IPS-18c (cell line): Measurements from ENCODE around the gene ANXA6.

Experiments
- H3K4me3 ChIP-seq: 2 replicates; pipeline ENCODE4 v1.7.0; 2013; ENCODE audit warnings: low read depth, mild to moderate bottlenecking, low read length, moderate library complexity; ENCODE audit not compliant: insufficient read depth
- H3K9me3 ChIP-seq: one replicate; pipeline ENCODE4 v1.6.1; 2013; ENCODE audit warnings: mild to moderate bottlenecking, low read length, moderate library complexity; ENCODE audit not compliant: control insufficient read depth, insufficient read depth

ANXA6 gene

GRCh38 chr5:151051931-151052608 lies 105.5 kb downstream of the ANXA6 start:
- Histone ChIP-seq H3K4me3 (no peak overlapping the region), H3K9me3 (no peaks in the 10 kb centered on the region)

- Histone ChIP-seq H3K9me3 (no peaks in the 10 kb centered on the region), H3K4me3 (no peak overlapping the region)
Measured at GRCh38 chr5:151051066-151051930, 106.3 kb downstream of the ANXA6 start.
